Activated gamma-delta T cell treated with Interleukin-2 at 50 U/mL for 16 hours (primary cell): ENCODE results near the gene PXMP4.

Experiments
- DNase-seq: peaks from one replicate; pipeline ENCODE4 v3.0.0-alpha.2; 2020

Gene PXMP4

GRCh38 chr20:33666293-33667244 is 53.5 kb downstream of the PXMP4 start, which contains the start of gene ACTL10:
Gene ACTL10, plus strand, starts transcription at chr20:33666943. Its CDS starts 555 bp downstream, at chr20:33667498.
- peak; percentile 79 for DNase-seq

- DNase-seq, result no peak
Observed at GRCh38 chr20:33664762-33665144, 55.4 kb downstream of the PXMP4 start.

GRCh38 chr20:33664085-33664761 is 55.9 kb downstream of the PXMP4 start:
- DNase-seq, result no peak

GRCh38 chr20:33663161-33664084 is 56.7 kb downstream of the PXMP4 start:
- DNase-seq, result peak; percentile 85

GRCh38 chr20:33662172-33662571 is 57.9 kb downstream of the PXMP4 start, which contains the start of gene C20orf144:
Gene C20orf144, plus strand, starts transcription at chr20:33662327. Its CDS starts 19 bp downstream, at chr20:33662346.
- DNase-seq, result no peak

- DNase-seq, result no peak
Observed at GRCh38 chr20:33660685-33661058, 59.4 kb downstream of the PXMP4 start.

- DNase-seq, result no peak
Observed at GRCh38 chr20:33660035-33660684, 60.0 kb downstream of the PXMP4 start.

- DNase-seq, result no peak
Observed at GRCh38 chr20:33659341-33660034, 60.6 kb downstream of the PXMP4 start.

GRCh38 chr20:33658929-33659328 is 61.2 kb downstream of the PXMP4 start:
- DNase-seq, result no peak

GRCh38 chr20:33658510-33658909 is 61.6 kb downstream of the PXMP4 start:
- DNase-seq, result no peak

- DNase-seq, result no peak
Observed at GRCh38 chr20:33657704-33658095, 62.4 kb downstream of the PXMP4 start.

GRCh38 chr20:33656783-33657703 is 63.1 kb downstream of the PXMP4 start:
- no peak for DNase-seq

- DNase-seq, result no peak
Observed at GRCh38 chr20:33656010-33656782, 63.9 kb downstream of the PXMP4 start.

- no peak for DNase-seq
Observed at GRCh38 chr20:33655164-33655563, 64.9 kb downstream of the PXMP4 start.

GRCh38 chr20:33654680-33655161 is 65.4 kb downstream of the PXMP4 start:
- DNase-seq, result no peak

- DNase-seq, result no peak
Observed at GRCh38 chr20:33653900-33654596, 66.1 kb downstream of the PXMP4 start.

GRCh38 chr20:33653218-33653899 is 66.8 kb downstream of the PXMP4 start:
- DNase-seq, result peak; percentile 56
